Hepatocyte (in vitro differentiated cells): ENCODE data around the gene UBE4A. TPM values are rescaled to one million over a fixed set of nuclear protein-coding genes. Genes with fewer than 3 reads are reported as not detected.

Source experiments
- DNase-seq: peaks from one replicate; pipeline ENCODE4 v3.0.0-alpha.2; 2016; ENCODE audit warnings: low spot score
- H2AFZ ChIP-seq: fragments of 200-600 bp; sonication (generic); 2 replicates; pipeline ENCODE4 v1.6.0; 2016; ENCODE audit warnings: antibody characterized with exemption, mild to moderate bottlenecking
- H3K27ac ChIP-seq: fragments of 200-600 bp; sonication (generic); 2 replicates; pipeline ENCODE4 v1.5.1; 2016; ENCODE audit warnings: mild to moderate bottlenecking
- H3K27me3 ChIP-seq: fragments of 200-600 bp; sonication (generic); 2 replicates; pipeline ENCODE4 v1.6.1; 2016
- H3K36me3 ChIP-seq: fragments of 200-600 bp; sonication (generic); replicated peaks from 2 replicates; pipeline ENCODE4 v1.5.1; 2016; ENCODE audit warnings: low read depth; ENCODE audit not compliant: insufficient read depth
- H3K4me1 ChIP-seq: fragments of 200-600 bp; sonication (generic); 2 replicates; pipeline ENCODE4 v1.5.1; 2016; ENCODE audit warnings: mild to moderate bottlenecking, moderate library complexity; ENCODE audit not compliant: insufficient read depth
- H3K4me2 ChIP-seq: fragments of 200-600 bp; sonication (generic); 2 replicates; pipeline ENCODE4 v1.6.0; 2016
- H3K4me3 ChIP-seq: fragments of 200-600 bp; sonication (generic); 2 replicates; pipeline ENCODE4 v1.5.1; 2016; ENCODE audit warnings: mild to moderate bottlenecking
- H3K79me2 ChIP-seq: fragments of 200-600 bp; sonication (generic); 2 replicates; pipeline ENCODE4 v1.6.0; 2017; ENCODE audit warnings: mild to moderate bottlenecking
- H3K9me2 ChIP-seq: fragments of 200-600 bp; sonication (generic); replicated peaks from 2 replicates; pipeline ENCODE4 v1.6.0; 2017; ENCODE audit warnings: mild to moderate bottlenecking; ENCODE audit not compliant: insufficient read depth
- H3K9me3 ChIP-seq: fragments of 200-600 bp; sonication (generic); 2 replicates; pipeline ENCODE4 v1.5.1; 2016; ENCODE audit warnings: low read depth, mild to moderate bottlenecking
- H4K20me1 ChIP-seq: fragments of 200-600 bp; sonication (generic); 2 replicates; pipeline ENCODE4 v1.6.0; 2016; ENCODE audit warnings: mild to moderate bottlenecking; ENCODE audit not compliant: insufficient read depth, poor library complexity, severe bottlenecking
- EZH2 ChIP-seq: fragments of 200-600 bp; sonication (generic); IDR thresholded peaks from 2 replicates; pipeline ENCODE4 v1.6.1; 2016; ENCODE audit warnings: antibody characterized with exemption, mild to moderate bottlenecking, borderline replicate concordance
- EZH2phosphoT487 ChIP-seq: fragments of 200-600 bp; sonication (generic); IDR thresholded peaks from one replicate; pipeline ENCODE4 v1.6.1; 2018; ENCODE audit warnings: antibody characterized with exemption, mild to moderate bottlenecking, low read depth, moderate library complexity; ENCODE audit not compliant: unreplicated experiment, severe bottlenecking
- WGBS: methylation state at CpG from one replicate; pipeline ENCODE4 v1.1.6; 2016; ENCODE audit warnings: low lambda C conversion rate; ENCODE audit errors: missing lambda C conversion rate; 5-methylcytosine and 5-hydroxymethylcytosine counted together
- polyA plus RNA-seq: library from polyadenylated mRNA; unstranded; fragments of >200 nt; fragmentation: Nextera tagmentation; extraction: Ambion mirVana; gene quantifications from 2 replicates; pipeline ENCODE4 v1.2.1, GENCODE V29; 2016
- total RNA-seq: library from RNA; depleted of rRNA; stranded (reverse); fragments of >200 nt; gene quantifications from 2 replicates; pipeline ENCODE4 v1.2.3, GENCODE V29; 2014
- TF ChIP-seq, protein P1 (sequence below): fragments of 200-600 bp; sonication (generic); IDR thresholded peaks from 2 replicates; pipeline ENCODE4 v1.5.1; 2016; ENCODE audit warnings: antibody characterized with exemption, mild to moderate bottlenecking; ENCODE audit not compliant: poor library complexity

The UBE4A gene
- total and polyA plus RNA-seq, 2 experiments from 2014 or later = 19.7 to 57.5 TPM

DNA sequence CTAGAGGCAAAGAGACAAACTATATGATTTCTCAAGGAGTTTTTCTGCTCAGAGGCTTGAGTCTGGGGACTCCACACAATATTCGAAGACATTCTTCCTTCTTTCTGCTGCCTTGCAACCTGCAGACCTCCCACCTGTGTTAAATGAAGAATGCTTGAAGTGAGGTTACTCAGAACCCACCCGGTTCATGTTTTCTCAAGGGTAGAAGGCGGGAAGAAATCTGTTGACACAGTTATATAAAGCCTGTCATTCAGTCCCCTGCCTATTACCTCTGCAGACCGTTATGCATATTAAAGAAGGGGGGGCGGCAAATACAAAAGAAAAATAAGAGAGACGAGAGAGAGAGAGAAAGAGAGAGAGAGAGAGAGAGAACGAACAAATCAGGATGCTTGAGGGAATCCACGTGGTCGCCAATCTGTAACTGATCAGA, 74.7 kb downstream of the UBE4A start:
- no peaks in the 10 kb centered on the region for H3K27me3 ChIP-seq
- H4K20me1 ChIP-seq = peaks cover 21% of the 10 kb centered on the region
- H2AFZ ChIP-seq = peak overlapping the region; percentile 97
- peaks cover 4% of the 10 kb centered on the region for H3K4me1 ChIP-seq
- no peak overlapping the region for H3K27ac ChIP-seq
- H3K9me2 ChIP-seq = no peaks in the 10 kb centered on the region
- peak overlapping the region; percentile 100 for H3K4me2 ChIP-seq
- H3K9me3 ChIP-seq = no peaks in the 10 kb centered on the region
- WGBS = 10% methylated on average over 9 of the region's 9 CpGs
- peak overlapping the region; percentile 81 for H3K4me3 ChIP-seq
- TF ChIP-seq EZH2 = no peak
- peaks cover 25% of the 10 kb centered on the region for H3K79me2 ChIP-seq
- H3K36me3 ChIP-seq = no peaks in the 10 kb centered on the region
- no peak for DNase-seq

DNA sequence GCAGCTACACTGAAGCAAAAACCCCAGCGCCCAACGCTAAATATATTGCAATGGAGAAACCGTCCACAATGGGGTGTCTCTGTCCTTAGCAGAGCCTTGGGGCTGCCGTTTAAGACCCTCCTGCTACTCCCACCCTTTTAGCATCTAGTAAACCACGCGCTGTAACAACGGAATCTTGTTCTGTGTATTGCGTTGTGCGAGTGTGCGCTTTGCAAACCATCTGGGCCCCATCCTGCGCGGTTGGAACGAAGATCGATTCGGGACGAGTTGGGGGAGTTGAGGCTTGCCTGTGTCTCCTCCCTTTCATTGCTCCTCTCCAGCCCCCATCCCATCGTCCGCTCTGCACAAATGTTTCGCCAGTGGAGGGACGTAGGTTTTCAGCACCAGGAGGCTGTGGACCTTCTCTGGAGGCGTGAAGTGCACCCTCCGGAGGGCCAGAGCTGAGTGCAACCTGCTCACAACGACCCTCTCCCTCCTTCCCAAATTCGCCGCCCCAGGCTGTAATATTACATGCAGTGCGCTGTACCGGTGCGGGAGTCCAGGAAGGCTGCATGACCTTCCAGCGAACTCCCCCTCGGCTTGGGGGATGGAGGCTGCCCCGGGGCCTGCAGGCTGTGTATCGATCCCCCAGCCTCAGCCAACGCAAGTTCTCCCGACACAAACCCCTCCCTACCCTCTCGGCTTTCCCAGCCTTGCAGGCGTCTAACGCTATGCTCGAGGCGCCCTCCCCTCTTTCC, 75.3 kb downstream of the UBE4A start:
- H3K4me2 ChIP-seq = peak overlapping the region; percentile 100
- peak overlapping the region; percentile 97 for H2AFZ ChIP-seq
- DNase-seq = peak; percentile 64
- no peaks in the 10 kb centered on the region for H3K36me3 ChIP-seq
- TF ChIP-seq EZH2 = no peak
- TF ChIP-seq, protein P1, sequence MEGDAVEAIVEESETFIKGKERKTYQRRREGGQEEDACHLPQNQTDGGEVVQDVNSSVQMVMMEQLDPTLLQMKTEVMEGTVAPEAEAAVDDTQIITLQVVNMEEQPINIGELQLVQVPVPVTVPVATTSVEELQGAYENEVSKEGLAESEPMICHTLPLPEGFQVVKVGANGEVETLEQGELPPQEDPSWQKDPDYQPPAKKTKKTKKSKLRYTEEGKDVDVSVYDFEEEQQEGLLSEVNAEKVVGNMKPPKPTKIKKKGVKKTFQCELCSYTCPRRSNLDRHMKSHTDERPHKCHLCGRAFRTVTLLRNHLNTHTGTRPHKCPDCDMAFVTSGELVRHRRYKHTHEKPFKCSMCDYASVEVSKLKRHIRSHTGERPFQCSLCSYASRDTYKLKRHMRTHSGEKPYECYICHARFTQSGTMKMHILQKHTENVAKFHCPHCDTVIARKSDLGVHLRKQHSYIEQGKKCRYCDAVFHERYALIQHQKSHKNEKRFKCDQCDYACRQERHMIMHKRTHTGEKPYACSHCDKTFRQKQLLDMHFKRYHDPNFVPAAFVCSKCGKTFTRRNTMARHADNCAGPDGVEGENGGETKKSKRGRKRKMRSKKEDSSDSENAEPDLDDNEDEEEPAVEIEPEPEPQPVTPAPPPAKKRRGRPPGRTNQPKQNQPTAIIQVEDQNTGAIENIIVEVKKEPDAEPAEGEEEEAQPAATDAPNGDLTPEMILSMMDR = no peak
- no peak for TF ChIP-seq EZH2phosphoT487
- whole genome bisulfite sequencing = 2% methylated on average over 37 of the region's 39 CpGs
- H3K9me3 ChIP-seq = no peaks in the 10 kb centered on the region
- no peaks in the 10 kb centered on the region for H3K9me2 ChIP-seq
- peak overlapping the region; percentile 61 for H3K27ac ChIP-seq
- H3K79me2 ChIP-seq = peaks cover 31% of the 10 kb centered on the region
- H4K20me1 ChIP-seq = peaks cover 27% of the 10 kb centered on the region
- H3K4me3 ChIP-seq = peak overlapping the region; percentile 81
- H3K4me1 ChIP-seq = peaks cover 10% of the 10 kb centered on the region
- no peaks in the 10 kb centered on the region for H3K27me3 ChIP-seq

DNA sequence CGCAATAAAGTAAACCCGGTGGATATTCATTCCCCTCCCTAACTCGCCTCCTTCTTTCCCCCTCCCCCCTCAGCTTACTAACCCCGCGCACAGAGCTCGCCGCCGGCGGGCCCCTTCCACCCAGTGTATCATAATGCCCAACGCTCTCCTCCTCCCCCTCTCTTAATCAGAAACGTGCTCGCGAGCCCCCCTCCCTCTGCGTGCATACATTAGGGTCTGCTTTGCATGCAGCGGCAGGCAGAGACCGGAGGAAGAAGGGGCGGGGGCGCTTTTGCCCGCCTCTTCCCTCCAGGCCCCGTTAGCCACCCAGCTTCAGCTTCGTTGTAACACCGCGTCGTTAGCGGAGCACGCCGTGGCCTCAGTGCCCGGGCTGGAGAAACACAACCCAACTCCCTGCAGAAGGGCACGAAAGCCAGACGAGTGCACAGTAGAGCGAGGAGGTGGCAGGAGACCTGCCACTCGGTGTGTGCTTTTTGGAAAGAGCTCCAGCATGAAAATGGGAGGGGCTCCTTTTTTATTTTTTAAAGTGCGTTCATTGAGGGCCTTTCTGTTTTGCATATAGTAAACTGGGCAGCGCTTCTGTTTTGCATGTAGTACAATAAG, 76.0 kb downstream of the UBE4A start:
- Histone ChIP-seq H2AFZ (peak overlapping the region; percentile 97), H3K4me2 (peak overlapping the region; percentile 100), H3K27me3 (no peaks in the 10 kb centered on the region), H3K9me2 (no peaks in the 10 kb centered on the region), H3K4me3 (peak overlapping the region; percentile 81), H3K4me1 (peaks cover 10% of the 10 kb centered on the region), H4K20me1 (peaks cover 34% of the 10 kb centered on the region), H3K9me3 (no peaks in the 10 kb centered on the region), H3K36me3 (no peaks in the 10 kb centered on the region), H3K79me2 (peaks cover 37% of the 10 kb centered on the region), H3K27ac (peak overlapping the region; percentile 61)
- WGBS = 4% methylated on average over 16 of the region's 34 CpGs
- DNase-seq = peak; percentile 64
- TF ChIP-seq EZH2 (no peak), EZH2phosphoT487 (no peak)
- TF ChIP-seq, protein P1 = no peak

DNA sequence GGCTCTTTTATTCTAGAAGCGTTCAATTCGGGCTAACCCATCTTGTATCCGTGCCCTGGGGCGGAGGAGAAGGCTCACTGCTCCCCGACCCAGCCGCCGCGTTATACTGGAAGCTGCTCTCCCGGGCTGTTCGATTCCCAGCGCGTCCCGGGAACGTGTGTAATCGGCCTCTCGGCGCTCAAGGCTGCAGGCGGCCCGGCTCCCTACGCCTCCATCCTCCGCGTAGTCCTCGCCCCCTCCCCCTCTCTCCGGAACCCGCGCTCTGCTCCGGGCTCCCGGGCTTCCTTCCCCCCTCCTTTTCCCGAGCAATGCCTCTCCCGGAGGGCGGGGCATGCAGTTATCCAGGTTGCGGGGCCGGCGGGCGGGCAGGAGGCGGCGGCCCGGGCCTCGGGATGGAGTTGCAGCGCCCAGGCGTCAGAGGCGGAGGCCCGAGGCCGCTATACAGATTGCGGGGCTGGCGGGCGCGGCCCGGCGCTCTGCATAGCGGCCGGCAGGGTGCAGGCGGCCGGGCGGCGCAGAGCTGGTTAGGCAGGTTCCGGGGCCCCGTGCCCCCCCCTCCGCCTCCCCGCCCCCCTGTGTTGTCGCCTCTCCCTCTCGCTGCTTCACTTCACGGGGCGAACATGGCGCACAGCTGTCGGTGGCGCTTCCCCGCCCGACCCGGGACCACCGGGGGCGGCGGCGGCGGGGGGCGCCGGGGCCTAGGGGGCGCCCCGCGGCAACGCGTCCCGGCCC, 76.7 kb downstream of the UBE4A start, which contains the start of gene KMT2A:
TSS of gene KMT2A (plus strand) at position 600 of the 732 bp plus-strand sequence. CDS start at position 621, 21 bp downstream.
- H3K27me3 ChIP-seq = no peaks in the 10 kb centered on the region
- WGBS = 1% methylated on average over 36 of the region's 83 CpGs
- H3K4me3 ChIP-seq = peak within 1 kb of the TSS; percentile 87
- H3K36me3 ChIP-seq = no peaks in the 10 kb centered on the region
- H3K9me2 ChIP-seq = no peaks in the 10 kb centered on the region
- no peaks in the 10 kb centered on the region for H3K9me3 ChIP-seq
- peaks cover 44% of the 10 kb centered on the region for H3K79me2 ChIP-seq
- DNase-seq = peak; percentile 98
- H3K27ac ChIP-seq = peak within 1 kb of the TSS; percentile 86
- H3K4me2 ChIP-seq = peak within 1 kb of the TSS; percentile 100
- peaks cover 10% of the 10 kb centered on the region for H3K4me1 ChIP-seq
- H2AFZ ChIP-seq = peak within 1 kb of the TSS; percentile 97
- peaks cover 41% of the 10 kb centered on the region for H4K20me1 ChIP-seq
- TF ChIP-seq, protein P1 = no peak
- TF ChIP-seq EZH2 = no peak
- no peak for TF ChIP-seq EZH2phosphoT487
